GM18858 (cell line): ENCODE data around the gene BDH1.

Experiments
- ATAC-seq: cut with Tn5 transposase; IDR thresholded peaks from one replicate; pipeline ENCODE4 v1.9.1; 2021; ENCODE audit not compliant: unreplicated experiment

The BDH1 gene

DNA sequence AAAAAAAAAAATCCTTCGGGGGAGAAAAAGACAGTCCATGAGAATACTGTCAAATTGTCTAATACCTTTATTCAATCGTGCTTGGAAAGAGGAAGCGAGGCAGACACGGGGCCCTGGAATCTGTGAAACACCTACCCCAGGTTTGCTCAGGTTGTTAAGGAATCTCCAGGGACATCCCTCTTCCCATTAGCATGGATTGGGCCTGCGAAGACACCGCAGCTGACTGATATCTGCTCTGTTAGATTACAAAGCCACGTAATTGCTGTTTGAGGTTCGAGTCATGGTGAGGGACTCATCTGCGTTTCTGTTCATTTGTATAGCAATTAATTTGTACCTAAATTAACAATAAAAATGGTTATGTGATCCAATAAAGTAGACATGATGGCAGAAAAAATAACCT lies 91.0 kb downstream of the BDH1 start:
- no peak for ATAC-seq

- no peak for ATAC-seq
Observed at GRCh38 chr3:197463279-197463678, 92.5 kb downstream of the BDH1 start.

- ATAC-seq, result no peak
Observed at GRCh38 chr3:197462808-197463207, 93.0 kb downstream of the BDH1 start.

DNA sequence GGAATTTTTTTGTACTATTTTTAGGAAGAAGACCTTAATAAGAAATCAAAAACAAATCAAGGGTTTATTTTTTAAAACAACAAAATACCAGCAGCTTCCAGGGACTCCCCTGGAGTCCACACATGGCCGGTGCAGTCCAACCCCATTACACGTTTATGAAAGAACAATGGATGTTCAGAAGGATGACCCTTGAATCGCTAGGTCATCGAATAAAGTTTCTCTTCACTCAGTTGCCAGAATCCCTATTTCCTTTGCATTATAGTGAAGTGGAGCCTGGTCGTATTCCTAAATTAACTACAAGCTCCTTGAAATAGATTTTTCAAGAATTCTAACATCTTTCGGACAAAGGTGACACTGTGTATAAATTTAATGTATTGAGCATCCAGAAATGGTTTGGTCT lies 95.1 kb downstream of the BDH1 start:
- no peak for ATAC-seq

GRCh38 chr3:197460002-197460401 lies 95.8 kb downstream of the BDH1 start:
- no peak for ATAC-seq
